ENCODE results near the gene KMT2B.
A peak's percentile ranks its signal among the peaks of the same experiment; 100 is the strongest.

Gene KMT2B

DNA sequence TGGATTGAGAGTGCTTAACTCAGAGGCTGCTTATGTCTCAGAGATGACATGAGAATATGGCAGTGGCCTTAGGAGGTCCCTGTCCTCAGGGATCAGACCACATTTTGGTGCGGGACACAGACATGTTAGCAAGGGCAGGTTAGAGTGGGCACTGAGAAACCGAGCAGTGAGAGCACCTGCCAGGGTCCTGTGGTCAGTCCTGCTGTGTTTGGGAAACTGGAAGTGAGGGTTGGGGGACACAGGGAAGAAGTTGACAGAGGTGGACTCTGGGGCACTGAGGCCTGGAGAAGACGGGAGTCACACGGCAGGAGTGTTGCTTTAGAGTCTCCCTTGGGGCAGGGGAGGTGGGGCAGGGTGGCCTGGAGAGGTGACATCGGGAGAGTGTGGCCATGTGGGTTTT, 17.1 kb downstream of the KMT2B start:
- TF ChIP-seq, protein P1, sequence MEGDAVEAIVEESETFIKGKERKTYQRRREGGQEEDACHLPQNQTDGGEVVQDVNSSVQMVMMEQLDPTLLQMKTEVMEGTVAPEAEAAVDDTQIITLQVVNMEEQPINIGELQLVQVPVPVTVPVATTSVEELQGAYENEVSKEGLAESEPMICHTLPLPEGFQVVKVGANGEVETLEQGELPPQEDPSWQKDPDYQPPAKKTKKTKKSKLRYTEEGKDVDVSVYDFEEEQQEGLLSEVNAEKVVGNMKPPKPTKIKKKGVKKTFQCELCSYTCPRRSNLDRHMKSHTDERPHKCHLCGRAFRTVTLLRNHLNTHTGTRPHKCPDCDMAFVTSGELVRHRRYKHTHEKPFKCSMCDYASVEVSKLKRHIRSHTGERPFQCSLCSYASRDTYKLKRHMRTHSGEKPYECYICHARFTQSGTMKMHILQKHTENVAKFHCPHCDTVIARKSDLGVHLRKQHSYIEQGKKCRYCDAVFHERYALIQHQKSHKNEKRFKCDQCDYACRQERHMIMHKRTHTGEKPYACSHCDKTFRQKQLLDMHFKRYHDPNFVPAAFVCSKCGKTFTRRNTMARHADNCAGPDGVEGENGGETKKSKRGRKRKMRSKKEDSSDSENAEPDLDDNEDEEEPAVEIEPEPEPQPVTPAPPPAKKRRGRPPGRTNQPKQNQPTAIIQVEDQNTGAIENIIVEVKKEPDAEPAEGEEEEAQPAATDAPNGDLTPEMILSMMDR (IDR thresholded peaks at IDR 0.05; ENCODE audit: insufficient read depth, low read length, poor library complexity, severe bottlenecking), result no peak
- Histone ChIP-seq H3K36me3 (ENCODE audit: control insufficient read depth, insufficient read depth, low read length) (peaks cover 58% of the 10 kb centered on the region), H3K4me3 (replicated peaks; ENCODE audit: low read depth, low read length) (no peak overlapping the region), H3K27me3 (replicated peaks; ENCODE audit: control insufficient read depth, insufficient read depth, low read length) (no peaks in the 10 kb centered on the region)
- DNase-seq (ENCODE audit: extremely low read depth, insufficient read length), result no peak

DNA sequence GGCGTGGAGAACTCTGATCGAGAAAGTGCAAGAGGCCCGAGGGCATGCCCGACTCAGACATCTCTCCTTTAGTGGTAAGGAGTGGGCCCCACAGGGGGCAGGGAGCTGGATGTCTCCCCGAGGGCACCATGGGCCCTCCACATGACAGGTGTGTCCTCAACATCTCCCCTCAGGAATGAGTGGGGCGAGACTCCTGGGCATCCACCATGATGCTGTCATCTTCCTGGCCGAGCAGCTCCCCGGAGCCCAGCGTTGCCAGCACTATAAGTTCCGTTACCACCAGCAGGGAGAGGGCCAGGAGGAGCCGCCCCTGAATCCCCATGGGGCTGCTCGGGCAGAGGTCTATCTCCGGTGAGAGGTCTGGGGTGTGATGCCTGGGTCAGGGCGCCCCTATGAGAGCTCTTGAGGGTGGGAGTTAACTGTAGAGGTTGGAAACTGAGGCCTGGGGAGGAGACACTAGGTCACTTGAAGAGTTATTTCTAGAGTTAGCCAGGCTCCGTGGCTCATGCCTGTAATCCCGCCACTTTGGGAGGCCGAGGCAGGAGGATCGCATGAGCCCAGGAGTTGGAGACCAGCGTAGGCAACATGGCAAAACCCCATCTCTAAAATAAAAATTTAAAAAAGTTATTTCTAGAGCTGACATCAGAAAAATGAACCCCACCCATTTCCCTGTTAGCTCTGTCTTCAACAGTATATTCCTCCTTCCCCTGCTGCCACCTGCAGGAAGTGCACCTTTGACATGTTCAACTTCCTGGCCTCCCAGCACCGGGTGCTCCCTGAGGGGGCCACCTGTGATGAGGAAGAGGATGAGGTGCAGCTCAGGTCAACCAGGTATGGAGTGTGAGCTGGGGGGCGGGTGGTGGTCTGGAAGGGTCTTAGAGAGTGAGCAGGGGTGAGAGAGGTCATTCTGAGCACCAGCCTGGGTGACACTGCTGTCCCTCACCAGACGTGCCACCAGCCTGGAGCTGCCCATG, 19.4 kb downstream of the KMT2B start:
- TF ChIP-seq, protein P1 (IDR thresholded peaks at IDR 0.05; ENCODE audit: insufficient read depth, low read length, poor library complexity, severe bottlenecking), result peak; percentile 34
- peaks cover 41% of the 10 kb centered on the region for H3K36me3 ChIP-seq (ENCODE audit: control insufficient read depth, insufficient read depth, low read length)
- no peak for DNase-seq (ENCODE audit: extremely low read depth, insufficient read length)
- H3K4me3 ChIP-seq (replicated peaks; ENCODE audit: low read depth, low read length), result no peak overlapping the region
- H3K27me3 ChIP-seq (replicated peaks; ENCODE audit: control insufficient read depth, insufficient read depth, low read length), result no peaks in the 10 kb centered on the region

DNA sequence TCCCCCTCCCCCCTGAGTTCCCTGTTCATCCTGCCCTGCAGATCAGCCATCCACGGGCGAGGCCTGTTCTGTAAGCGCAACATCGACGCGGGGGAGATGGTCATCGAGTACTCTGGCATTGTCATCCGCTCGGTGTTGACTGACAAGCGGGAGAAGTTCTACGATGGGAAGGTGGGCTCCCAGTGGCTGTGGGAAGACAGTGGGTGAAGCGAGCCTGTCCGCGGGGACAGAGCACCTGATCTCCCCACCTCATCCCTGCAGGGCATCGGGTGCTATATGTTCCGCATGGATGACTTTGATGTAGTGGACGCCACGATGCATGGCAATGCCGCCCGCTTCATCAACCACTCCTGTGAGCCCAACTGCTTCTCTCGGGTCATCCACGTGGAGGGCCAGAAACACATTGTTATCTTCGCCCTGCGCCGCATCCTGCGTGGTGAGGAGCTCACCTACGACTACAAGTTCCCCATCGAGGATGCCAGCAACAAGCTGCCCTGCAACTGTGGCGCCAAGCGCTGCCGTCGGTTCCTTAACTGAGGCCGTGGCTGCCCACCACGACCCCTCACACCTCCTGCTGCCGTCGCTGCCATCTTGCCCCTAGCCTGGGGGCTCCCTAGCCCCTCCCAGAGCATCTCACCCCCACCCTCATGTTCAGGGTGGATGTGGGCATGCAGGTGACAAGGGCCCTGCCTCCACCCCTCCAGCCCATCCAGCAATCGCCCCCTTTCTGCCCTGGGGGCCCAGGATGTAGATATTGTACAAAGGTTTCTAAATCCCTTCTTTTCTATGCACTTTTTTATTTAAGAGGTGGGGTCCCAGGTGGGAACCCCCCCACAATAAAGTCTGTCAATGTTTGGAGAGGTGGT, 20.5 kb downstream of the KMT2B start:
- Histone ChIP-seq H3K36me3 (ENCODE audit: control insufficient read depth, insufficient read depth, low read length) (peaks cover 37% of the 10 kb centered on the region), H3K27me3 (replicated peaks; ENCODE audit: control insufficient read depth, insufficient read depth, low read length) (no peaks in the 10 kb centered on the region), H3K4me3 (replicated peaks; ENCODE audit: low read depth, low read length) (no peak overlapping the region)
- TF ChIP-seq, protein P1 (IDR thresholded peaks at IDR 0.05; ENCODE audit: insufficient read depth, low read length, poor library complexity, severe bottlenecking), result no peak
- no peak for DNase-seq (ENCODE audit: extremely low read depth, insufficient read length)

- TF ChIP-seq, protein P1 (IDR thresholded peaks at IDR 0.05; ENCODE audit: insufficient read depth, low read length, poor library complexity, severe bottlenecking), result no peak
- DNase-seq (ENCODE audit: extremely low read depth, insufficient read length), result no peak
- peaks cover 32% of the 10 kb centered on the region for H3K36me3 ChIP-seq (ENCODE audit: control insufficient read depth, insufficient read depth, low read length)
These were observed 21.1 kb downstream of the KMT2B start for GRCh38 chr19:35738887-35739229.

GRCh38 chr19:35739275-35740107, 21.7 kb downstream of the KMT2B start:
- Histone ChIP-seq H3K27me3 (replicated peaks; ENCODE audit: control insufficient read depth, insufficient read depth, low read length) (no peaks in the 10 kb centered on the region), H3K36me3 (ENCODE audit: control insufficient read depth, insufficient read depth, low read length) (peaks cover 26% of the 10 kb centered on the region), H3K4me3 (replicated peaks; ENCODE audit: low read depth, low read length) (peak overlapping the region; percentile 74; the same call in 1 of the 2 replicates)
- DNase-seq (ENCODE audit: extremely low read depth, insufficient read length), result no peak
- TF ChIP-seq, protein P1 (IDR thresholded peaks at IDR 0.05; ENCODE audit: insufficient read depth, low read length, poor library complexity, severe bottlenecking), result no peak

More at GRCh38 chr19:35738887-35739229, 21.1 kb downstream of the KMT2B start:
- Histone ChIP-seq H3K4me3 (replicated peaks; ENCODE audit: low read depth, low read length) (no peak overlapping the region), H3K27me3 (replicated peaks; ENCODE audit: control insufficient read depth, insufficient read depth, low read length) (no peaks in the 10 kb centered on the region)
